Neuronal stem cell (in vitro differentiated cells): ENCODE data around the gene ESPN.

Experiments
- DNase-seq: peaks from one replicate; pipeline ENCODE4 v3.0.0-alpha.2; 2013; ENCODE audit warnings: low spot score
- H2AFZ ChIP-seq: one replicate; pipeline ENCODE4 v1.6.1; 2013; ENCODE audit warnings: mild to moderate bottlenecking, low read length, inconsistent platforms
- H2AK5ac ChIP-seq: 2 replicates; pipeline ENCODE4 v1.6.1; 2013; ENCODE audit warnings: low read depth, mild to moderate bottlenecking, inconsistent platforms, low read length, moderate library complexity, mixed read lengths
- H2BK120ac ChIP-seq: 2 replicates; pipeline ENCODE4 v1.6.1; 2013; ENCODE audit warnings: low read depth, mild to moderate bottlenecking, inconsistent platforms, low read length, moderate library complexity, mixed read lengths
- H2BK12ac ChIP-seq: one replicate; pipeline ENCODE4 v1.6.1; 2013; ENCODE audit warnings: low read length, inconsistent platforms
- H2BK15ac ChIP-seq: 2 replicates; pipeline ENCODE4 v1.6.1; 2013; ENCODE audit warnings: mild to moderate bottlenecking, low read length, inconsistent platforms, mixed read lengths
- H2BK5ac ChIP-seq: one replicate; pipeline ENCODE4 v1.6.1; 2013; ENCODE audit warnings: inconsistent platforms, mild to moderate bottlenecking, low read length, moderate library complexity
- H3K14ac ChIP-seq: one replicate; pipeline ENCODE4 v1.6.1; 2013; ENCODE audit warnings: low read length, inconsistent platforms
- H3K18ac ChIP-seq: 2 replicates; pipeline ENCODE4 v1.6.1; 2013; ENCODE audit warnings: low read length, inconsistent platforms
- H3K23ac ChIP-seq: 2 replicates; pipeline ENCODE4 v1.6.1; 2013; ENCODE audit warnings: low read depth, mild to moderate bottlenecking, mixed read lengths, low read length, inconsistent platforms; ENCODE audit not compliant: poor library complexity
- H3K27ac ChIP-seq: replicated peaks from 3 replicates; pipeline ENCODE4 v1.5.1; 2013; ENCODE audit warnings: low read length, inconsistent platforms
- H3K27me3 ChIP-seq, 3 experiments: 2 replicates each; pipeline ENCODE4 v1.6.1; 2013; ENCODE audit warnings: low read length in 3 of 3, mild to moderate bottlenecking in 2 of 3, inconsistent platforms in 1 of 3, low read depth in 1 of 3, mixed read lengths in 1 of 3, moderate library complexity in 1 of 3; ENCODE audit not compliant: control insufficient read depth in 3 of 3, insufficient read depth in 3 of 3
- H3K36me3 ChIP-seq, 2 donors: replicated peaks in 1 of 2; 2 replicates each; pipeline ENCODE4 v1.6.1; 2013; ENCODE audit warnings: low read length in 2 of 2; ENCODE audit not compliant: control insufficient read depth in 2 of 2, insufficient read depth in 2 of 2
- H3K4ac ChIP-seq: 2 replicates; pipeline ENCODE4 v1.6.1; 2013; ENCODE audit warnings: inconsistent platforms, mild to moderate bottlenecking, low read length, moderate library complexity
- H3K4me1 ChIP-seq, 2 donors: 1 replicate in 1 of 2; 2 replicates in 1 of 2; pipeline ENCODE4 v1.6.1; 2013; ENCODE audit warnings: low read length in 2 of 2, low read depth in 1 of 2; ENCODE audit not compliant: control insufficient read depth in 2 of 2, insufficient read depth in 1 of 2
- H3K4me2 ChIP-seq: one replicate; pipeline ENCODE4 v1.6.1; 2013; ENCODE audit warnings: mild to moderate bottlenecking, low read length, inconsistent platforms; ENCODE audit not compliant: insufficient read depth, poor library complexity, severe bottlenecking
- H3K4me3 ChIP-seq, 2 donors: 2 replicates each; pipeline ENCODE4 v1.5.1; 2013; ENCODE audit warnings: low read length in 2 of 2, mild to moderate bottlenecking in 2 of 2, inconsistent platforms in 1 of 2, moderate library complexity in 1 of 2
- H3K79me1 ChIP-seq: one replicate; pipeline ENCODE4 v1.6.1; 2013; ENCODE audit warnings: low read depth, mild to moderate bottlenecking, inconsistent platforms, low read length, moderate library complexity
- H3K9ac ChIP-seq: one replicate; pipeline ENCODE4 v1.6.1; 2013; ENCODE audit warnings: mild to moderate bottlenecking, low read depth, low read length, inconsistent platforms; ENCODE audit not compliant: poor library complexity
- H3K9me3 ChIP-seq, 2 donors: replicated peaks in 1 of 2; 2 replicates each; pipeline versions ENCODE3 to v1.6.1; 2013; ENCODE audit warnings: low read length in 2 of 2, mild to moderate bottlenecking in 2 of 2, inconsistent platforms in 1 of 2, low read depth in 1 of 2, mixed read lengths in 1 of 2, moderate library complexity in 1 of 2; ENCODE audit not compliant: control insufficient read depth in 2 of 2, insufficient read depth in 1 of 2
- H4K8ac ChIP-seq: one replicate; pipeline ENCODE4 v1.6.1; 2013; ENCODE audit warnings: low read depth, mild to moderate bottlenecking, inconsistent platforms, low read length, moderate library complexity
- H4K91ac ChIP-seq: one replicate; pipeline ENCODE4 v1.6.1; 2013; ENCODE audit warnings: low read length, low read depth, mild to moderate bottlenecking, inconsistent platforms; ENCODE audit not compliant: poor library complexity
- WGBS, 2 donors: extraction: QIAGEN DNeasy Blood & Tissue Kit; methylation state at CpG; one replicate each; pipeline ENCODE4 v1.1.7; 2013; ENCODE audit warnings: missing lambda C conversion rate in 2 of 2, mixed read lengths in 1 of 2; ENCODE audit not compliant: insufficient read length in 2 of 2, insufficient replicate concordance in 1 of 2; ENCODE audit errors: extremely low coverage in 2 of 2; 5-methylcytosine and 5-hydroxymethylcytosine counted together

The ESPN gene

GRCh38 chr1:6495540-6496364, 71.2 kb downstream of the ESPN start:
- Histone ChIP-seq H4K8ac (no peak overlapping the region), H4K91ac (no peak overlapping the region), H2AK5ac (peak overlapping the region; percentile 98), H2BK12ac (peak overlapping the region; percentile 60), H3K9me3 (no peaks in the 10 kb centered on the region), H3K9ac (no peak overlapping the region), H3K4ac (no peak overlapping the region), H2BK15ac (peak overlapping the region; percentile 38), H3K27me3 (peaks cover 0 to 17% (median 16%) of the 10 kb centered on the region in 3 experiments), H2AFZ (no peak overlapping the region), H3K4me2 (no peak overlapping the region), H3K4me1 (peaks cover 20 to 31% of the 10 kb centered on the region in 2 donors), H3K18ac (peak overlapping the region; percentile 67), H2BK5ac (no peak overlapping the region), H3K36me3 (no peaks in the 10 kb centered on the region), H3K23ac (peak overlapping the region; percentile 68), H3K4me3 (peak overlapping the region in 1 of 2 donors; percentile 62), H3K79me1 (no peaks in the 10 kb centered on the region), H2BK120ac (no peak overlapping the region), H3K14ac (no peak overlapping the region), H3K27ac (no peak overlapping the region)
- no CpG with 5 or more reads among the region's 14 CpGs for WGBS, 2 donors
- DNase-seq: no peak

GRCh38 chr1:6496365-6496721, 71.8 kb downstream of the ESPN start:
- H2AK5ac ChIP-seq: peak overlapping the region; percentile 98
- DNase-seq: no peak
- H3K27ac ChIP-seq: no peak overlapping the region
- H3K4ac ChIP-seq: no peak overlapping the region
- no peak overlapping the region for H2BK120ac ChIP-seq
- H3K79me1 ChIP-seq: no peaks in the 10 kb centered on the region
- H3K4me3 ChIP-seq: peak overlapping the region; percentile 62 to 86
- peak overlapping the region; percentile 68 for H3K23ac ChIP-seq
- WGBS, 2 donors: no CpG with 5 or more reads among the region's 13 CpGs
- H3K36me3 ChIP-seq: no peaks in the 10 kb centered on the region
- peak overlapping the region; percentile 83 for H2AFZ ChIP-seq
- H4K91ac ChIP-seq: no peak overlapping the region
- H2BK12ac ChIP-seq: peak overlapping the region; percentile 60
- no peaks in the 10 kb centered on the region for H3K9me3 ChIP-seq
- peaks cover 0 to 17% (median 16%) of the 10 kb centered on the region in 3 experiments for H3K27me3 ChIP-seq
- H3K4me1 ChIP-seq: peaks cover 20 to 31% of the 10 kb centered on the region in 2 donors
- H3K9ac ChIP-seq: no peak overlapping the region
- no peak overlapping the region for H3K18ac ChIP-seq
- no peak overlapping the region for H4K8ac ChIP-seq
- no peak overlapping the region for H3K14ac ChIP-seq
- no peak overlapping the region for H2BK5ac ChIP-seq
- H3K4me2 ChIP-seq: peak overlapping the region; percentile 92
- H2BK15ac ChIP-seq: peak overlapping the region; percentile 38

GRCh38 chr1:6496890-6497214, 72.3 kb downstream of the ESPN start:
- no peak overlapping the region for H2BK5ac ChIP-seq
- H2BK15ac ChIP-seq: peak overlapping the region; percentile 90
- H4K91ac ChIP-seq: no peak overlapping the region
- WGBS, 2 donors: no CpG with 5 or more reads among the region's 21 CpGs
- H2BK12ac ChIP-seq: no peak overlapping the region
- no peak overlapping the region for H3K4ac ChIP-seq
- no peaks in the 10 kb centered on the region for H3K36me3 ChIP-seq
- H3K27me3 ChIP-seq: peaks cover 0 to 21% (median 16%) of the 10 kb centered on the region in 3 experiments
- peak overlapping the region; percentile 0 for H2AK5ac ChIP-seq
- peak overlapping the region; percentile 83 for H2AFZ ChIP-seq
- H4K8ac ChIP-seq: peak overlapping the region; percentile 76
- H3K14ac ChIP-seq: no peak overlapping the region
- no peak for DNase-seq
- H3K27ac ChIP-seq: no peak overlapping the region
- peak overlapping the region; percentile 23 for H3K23ac ChIP-seq
- H2BK120ac ChIP-seq: no peak overlapping the region
- peak overlapping the region; percentile 92 for H3K4me2 ChIP-seq
- no peaks in the 10 kb centered on the region for H3K9me3 ChIP-seq
- H3K9ac ChIP-seq: peak overlapping the region; percentile 85
- peak overlapping the region; percentile 62 to 86 for H3K4me3 ChIP-seq
- peaks cover 17 to 32% of the 10 kb centered on the region in 2 donors for H3K4me1 ChIP-seq
- peak overlapping the region; percentile 98 for H3K18ac ChIP-seq
- H3K79me1 ChIP-seq: no peaks in the 10 kb centered on the region

GRCh38 chr1:6497215-6497866, 72.8 kb downstream of the ESPN start:
- H3K36me3 ChIP-seq: no peaks in the 10 kb centered on the region
- H3K79me1 ChIP-seq: no peaks in the 10 kb centered on the region
- H2BK120ac ChIP-seq: no peak overlapping the region
- no peak overlapping the region for H2BK5ac ChIP-seq
- peak overlapping the region; percentile 62 to 91 for H3K4me3 ChIP-seq
- DNase-seq: peak; percentile 71
- peak overlapping the region; percentile 92 for H3K4me2 ChIP-seq
- no CpG with 5 or more reads among the region's 74 CpGs for WGBS, 2 donors
- no peak overlapping the region for H4K8ac ChIP-seq
- H3K4ac ChIP-seq: no peak overlapping the region
- no peak overlapping the region for H2BK15ac ChIP-seq
- H3K14ac ChIP-seq: no peak overlapping the region
- H3K27me3 ChIP-seq: peaks cover 0 to 21% (median 16%) of the 10 kb centered on the region in 3 experiments
- no peak overlapping the region for H2BK12ac ChIP-seq
- H3K9ac ChIP-seq: peak overlapping the region; percentile 80
- no peak overlapping the region for H4K91ac ChIP-seq
- H3K23ac ChIP-seq: peak overlapping the region; percentile 45
- peak overlapping the region; percentile 98 for H3K18ac ChIP-seq
- H3K9me3 ChIP-seq: no peaks in the 10 kb centered on the region
- peak overlapping the region; percentile 0 for H2AK5ac ChIP-seq
- peak overlapping the region; percentile 99 for H2AFZ ChIP-seq
- no peak overlapping the region for H3K27ac ChIP-seq
- peaks cover 17 to 36% of the 10 kb centered on the region in 2 donors for H3K4me1 ChIP-seq
